K562 (cell line): ENCODE data around the gene ADCY5. TPM values are rescaled to one million over a fixed set of nuclear protein-coding genes. Genes with fewer than 3 reads are reported as not detected.

Experiments
- ATAC-seq: fragments of 200-7000 bp; cut with Tn5 transposase; 3 replicates; pipeline ENCODE4 v1.9.1; 2020; ENCODE audit warnings: moderate library complexity
- BruUV-seq: library from RNA; stranded (reverse); fragments of 400-500 nt; replicated peaks from 2 replicates; lab custom pipeline; 2021; lab: Mats Ljungman, UMichigan
- CTCF ChIA-PET: fragments of 300-600 bp; formaldehyde crosslinking; extraction: SDS; loops from one replicate; lab custom pipeline; 2021; ENCODE audit warnings: low intra/inter-chr PET ratio; lab: Yijun Ruan, JAX
- POLR2A ChIA-PET: fragments of 300-600, 350-650 bp; sonication (Branson Sonifier 250); formaldehyde crosslinking; extraction: SDS; loops from one replicate; lab custom pipeline; 2021; ENCODE audit warnings: antibody characterized with exemption, inconsistent platforms; lab: Yijun Ruan, JAX
- DNase-seq, 4 experiments: peaks; one replicate each; pipeline versions ENCODE4 v3.0.0 to v3.0.0-alpha.2; 2011 to 2018; ENCODE audit warnings: low spot score in 3 of 4, mixed read lengths in 3 of 4; ENCODE audit errors: extremely low read depth in 1 of 4
- FAIRE-seq: peaks from 2 replicates; lab custom pipeline; 2011; peaks lifted over from hg19 to GRCh38; lab: Jason Lieb, UNC
- H2AFZ ChIP-seq: 2 replicates; pipeline ENCODE4 v1.6.0; 2011; ENCODE audit warnings: low read depth, low read length, control low read depth, inconsistent platforms
- H3K27ac ChIP-seq: fragments of 200-600 bp; 3 replicates; pipeline ENCODE4 v1.8.0; 2011; ENCODE audit warnings: low read depth, mild to moderate bottlenecking, control low read depth, inconsistent platforms, low read length, moderate library complexity, mixed read lengths; ENCODE audit errors: extremely low read depth
- H3K27me3 ChIP-seq, 2 experiments: fragments of 300-600 bp in 1 of 2; 2 replicates in 1 of 2; 3 replicates in 1 of 2; pipeline versions ENCODE4 v1.6.0 to v1.8.0; 2011; ENCODE audit warnings: inconsistent platforms in 2 of 2, low read length in 2 of 2, mild to moderate bottlenecking in 1 of 2, mixed read lengths in 1 of 2, moderate library complexity in 1 of 2; ENCODE audit not compliant: control insufficient read depth in 2 of 2, insufficient read depth in 2 of 2
- H3K36me3 ChIP-seq: fragments of 300-600 bp; 3 replicates; pipeline ENCODE4 v1.8.0; 2011; ENCODE audit warnings: mild to moderate bottlenecking, low read length, inconsistent platforms; ENCODE audit not compliant: control insufficient read depth, insufficient read depth
- H3K4me1 ChIP-seq, 2 experiments: fragments of 200-600 bp in 1 of 2; replicated peaks in 1 of 2; 2 replicates in 1 of 2; 3 replicates in 1 of 2; pipeline versions ENCODE4 v1.5.1 to v1.8.0; 2011; ENCODE audit warnings: inconsistent platforms in 2 of 2, low read length in 2 of 2, mild to moderate bottlenecking in 1 of 2, mixed read lengths in 1 of 2, moderate library complexity in 1 of 2; ENCODE audit not compliant: control insufficient read depth in 2 of 2, insufficient read depth in 2 of 2
- H3K4me2 ChIP-seq: 2 replicates; pipeline ENCODE4 v1.6.1; 2011; ENCODE audit warnings: low read length, control low read depth, inconsistent platforms, mixed read lengths; ENCODE audit not compliant: insufficient read depth
- H3K4me3 ChIP-seq: fragments of 200-600 bp; sonication (generic), shearing (Covaris generic); 2 replicates; pipeline ENCODE4 v1.5.1; 2016; ENCODE audit warnings: control low read depth, inconsistent platforms
- H3K79me2 ChIP-seq: fragments of 200-600 bp; 3 replicates; pipeline ENCODE4 v1.8.0; 2011; ENCODE audit warnings: low read length, inconsistent platforms; ENCODE audit not compliant: control insufficient read depth, insufficient read depth
- H3K9ac ChIP-seq, 2 experiments: 2 replicates each; pipeline versions ENCODE4 v1.6.0 to v1.6.1; 2011; ENCODE audit warnings: low read depth in 2 of 2, low read length in 2 of 2, control low read depth in 1 of 2, inconsistent platforms in 1 of 2, mild to moderate bottlenecking in 1 of 2, mixed read lengths in 1 of 2; ENCODE audit not compliant: insufficient read depth in 1 of 2
- H3K9me1 ChIP-seq: one replicate; pipeline ENCODE4 v1.6.0; 2011; ENCODE audit warnings: inconsistent platforms, mild to moderate bottlenecking, low read length, moderate library complexity; ENCODE audit not compliant: control insufficient read depth, insufficient read depth
- H3K9me3 ChIP-seq: replicated peaks from 2 replicates; pipeline ENCODE4 v1.5.1; 2011; ENCODE audit warnings: low read depth, low read length, inconsistent platforms; ENCODE audit not compliant: control insufficient read depth, insufficient read depth
- H4K20me1 ChIP-seq: replicated peaks from 2 replicates; pipeline ENCODE4 v1.6.1; 2011; ENCODE audit warnings: low read length, inconsistent platforms, mixed read lengths; ENCODE audit not compliant: control insufficient read depth, insufficient read depth
- MYNN ChIP-seq, 2 experiments: sonication (generic); formaldehyde crosslinking in 1 of 2; IDR thresholded peaks; 2 replicates each; pipeline versions ENCODE4 v1.5.0 to v1.6.1; 2016 to 2020; ENCODE audit warnings: antibody characterized with exemption in 1 of 2, missing genetic modification reagents in 1 of 2
- NFXL1 ChIP-seq: fragments of 450-650 bp; formaldehyde crosslinking; IDR thresholded peaks from 2 replicates; pipeline ENCODE4 v1.4.0; 2021; ENCODE audit warnings: mild to moderate bottlenecking
- PHF20 ChIP-seq: fragments of 450-650 bp; IDR thresholded peaks from 2 replicates; pipeline ENCODE4 v1.6.1; 2018; ENCODE audit not compliant: partially characterized antibody
- SAP30 ChIP-seq: fragments of 200-600 bp; sonication (generic); IDR thresholded peaks from 2 replicates; pipeline ENCODE4 v1.6.1; 2012; ENCODE audit warnings: borderline replicate concordance, low read depth, mild to moderate bottlenecking, moderate library complexity, low read length, control low read depth, inconsistent platforms; ENCODE audit not compliant: insufficient read depth, poor library complexity, severe bottlenecking
- U2AF2 ChIP-seq: fragments of 200-400 bp; formaldehyde crosslinking; optimal IDR thresholded peaks from 2 replicates; pipeline ENCODE3; 2017; ENCODE audit warnings: low read depth, mild to moderate bottlenecking, low read length
- WGBS: fragments of 100-300 bp; shearing (Covaris generic); methylation state at CpG from one replicate; pipeline ENCODE4 v1.1.6; 2016; ENCODE audit warnings: low coverage, mixed read lengths; ENCODE audit not compliant: insufficient coverage; ENCODE audit errors: missing lambda C conversion rate; 5-methylcytosine and 5-hydroxymethylcytosine counted together
- in situ Hi-C: fragments of 300-500 bp; cut with MboI; formaldehyde crosslinking; loops from 4 replicates; pipeline ENCODE4 v1.15.0; 2018; ENCODE audit warnings: inconsistent platforms, mixed read lengths
- intact Hi-C: fragments of 100-400 bp; cut with micrococcal nuclease; formaldehyde crosslinking; loops from 2 replicates; pipeline ENCODE4 v1.14.2; 2022
- polyA plus RNA-seq, 8 experiments: library from polyadenylated mRNA; depleted of rRNA in 4 of 8; stranded (reverse) in 5 of 8; unstranded in 3 of 8; fragments of >200 nt; fragmentation: Nextera tagmentation in 2 of 8; fragmentation: Illumina TruSeq in 1 of 8; extraction: Ambion mirVana in 2 of 8; extraction: Trizol in 1 of 8; gene quantifications; 2 replicates each; pipeline versions ENCODE4 v1.2.1 to v1.2.3, GENCODE V29; 2011 to 2014; ENCODE audit warnings: inconsistent platforms in 1 of 8, missing spikeins in 1 of 8
- total RNA-seq, 7 experiments: library from RNA; depleted of rRNA in 6 of 7; stranded (reverse); fragments of >200 nt in 6 of 7; fragmentation: Illumina TruSeq in 2 of 7; extraction: Trizol in 2 of 7; gene quantifications; 2 replicates each; pipeline versions ENCODE4 v1.2.1 to v1.2.3, GENCODE V29; 2011 to 2021; ENCODE audit warnings: low replicate concordance in 1 of 7
- TF ChIP-seq, protein P1 (sequence below): fragments of 450-650 bp; formaldehyde crosslinking; IDR thresholded peaks from 2 replicates; pipeline ENCODE4 v1.4.0; 2022; ENCODE audit warnings: missing genetic modification characterization
- TF ChIP-seq, protein P2 (sequence below): sonication (generic); formaldehyde crosslinking; IDR thresholded peaks from 2 replicates; pipeline ENCODE4 v1.4.0; 2020; ENCODE audit warnings: mild to moderate bottlenecking, missing genetic modification reagents
- TF ChIP-seq, protein P3 (sequence below): IDR thresholded peaks from 2 replicates; pipeline ENCODE4 v1.6.1; 2016; ENCODE audit warnings: missing genetic modification characterization, missing compliant biosample characterization

Gene ADCY5
- total and polyA plus RNA-seq, 9 of the 15 experiments (the other 6 are each of a cell fraction or from before 2014, with no cell fraction given): under 0.01 TPM; not detected in 8

DNA sequence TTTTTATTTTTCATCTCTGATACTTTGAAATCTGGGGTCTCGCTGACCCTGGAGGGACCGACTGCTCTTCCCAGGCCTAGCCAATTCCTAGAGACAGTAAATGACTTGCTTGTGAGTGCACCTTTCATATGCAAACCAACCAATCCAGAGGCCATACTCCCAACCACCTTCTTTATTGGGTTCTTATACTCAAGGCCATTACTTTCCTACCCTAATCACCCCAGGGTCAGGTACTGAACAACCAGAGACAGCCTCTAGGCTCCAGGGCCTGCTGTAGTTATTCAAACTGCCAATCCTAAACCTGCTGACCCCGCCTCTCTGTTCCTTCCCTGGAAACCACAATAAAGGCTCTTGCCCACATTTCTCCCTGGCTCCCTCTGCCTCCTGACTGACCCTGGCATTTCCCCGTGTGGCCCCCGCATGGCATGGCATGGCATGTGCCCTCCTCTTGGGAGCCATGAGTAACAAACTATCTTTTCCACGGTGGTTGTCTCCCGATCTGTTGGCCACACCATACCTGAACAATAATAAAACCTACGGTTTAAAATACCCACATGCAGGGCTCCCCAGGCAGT is 42.9 kb downstream of the ADCY5 start (continued):
- TF ChIP-seq, protein P1, sequence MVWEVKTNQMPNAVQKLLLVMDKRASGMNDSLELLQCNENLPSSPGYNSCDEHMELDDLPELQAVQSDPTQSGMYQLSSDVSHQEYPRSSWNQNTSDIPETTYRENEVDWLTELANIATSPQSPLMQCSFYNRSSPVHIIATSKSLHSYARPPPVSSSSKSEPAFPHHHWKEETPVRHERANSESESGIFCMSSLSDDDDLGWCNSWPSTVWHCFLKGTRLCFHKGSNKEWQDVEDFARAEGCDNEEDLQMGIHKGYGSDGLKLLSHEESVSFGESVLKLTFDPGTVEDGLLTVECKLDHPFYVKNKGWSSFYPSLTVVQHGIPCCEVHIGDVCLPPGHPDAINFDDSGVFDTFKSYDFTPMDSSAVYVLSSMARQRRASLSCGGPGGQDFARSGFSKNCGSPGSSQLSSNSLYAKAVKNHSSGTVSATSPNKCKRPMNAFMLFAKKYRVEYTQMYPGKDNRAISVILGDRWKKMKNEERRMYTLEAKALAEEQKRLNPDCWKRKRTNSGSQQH: no peak
- TF ChIP-seq MYNN (IDR thresholded peaks at IDR 0.05) (no peak), MYNN (CRISPR knock-in tag; IDR thresholded peaks at IDR 0.05) (no peak)

DNA sequence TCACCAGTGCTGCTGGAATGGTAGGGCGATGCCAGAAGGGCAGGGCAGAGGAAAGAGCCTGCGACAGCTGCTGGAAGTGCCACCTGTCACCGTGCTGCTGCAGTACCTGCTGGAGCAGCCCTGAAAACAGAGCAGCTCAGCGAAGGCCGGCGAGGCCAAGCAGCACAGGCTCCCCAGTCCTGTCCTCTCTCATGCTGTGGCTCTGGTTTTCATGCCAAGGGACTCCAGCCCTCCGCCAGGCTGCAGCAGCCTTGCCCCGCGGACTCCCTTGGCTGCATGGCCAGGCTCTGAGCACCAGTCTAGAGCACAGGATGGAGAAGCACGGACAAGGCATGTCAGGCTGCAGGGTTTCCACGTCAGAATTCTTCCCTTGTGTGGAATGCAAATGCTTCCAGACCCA is 43.9 kb downstream of the ADCY5 start:
- Histone ChIP-seq H3K9ac (no peak overlapping the region), H3K9me3 (no peaks in the 10 kb centered on the region), H3K4me1 (no peaks in the 10 kb centered on the region), H2AFZ (no peak overlapping the region), H3K9me1 (no peaks in the 10 kb centered on the region), H3K36me3 (no peaks in the 10 kb centered on the region), H4K20me1 (no peaks in the 10 kb centered on the region), H3K27ac (no peak overlapping the region), H3K4me2 (no peak overlapping the region), H3K79me2 (no peaks in the 10 kb centered on the region), H3K4me3 (no peak overlapping the region), H3K27me3 (peaks cover 5 to 50% of the 10 kb centered on the region in 2 experiments; a peak in 4 of 5 replicates)
- no peak for FAIRE-seq
- TF ChIP-seq, protein P2, sequence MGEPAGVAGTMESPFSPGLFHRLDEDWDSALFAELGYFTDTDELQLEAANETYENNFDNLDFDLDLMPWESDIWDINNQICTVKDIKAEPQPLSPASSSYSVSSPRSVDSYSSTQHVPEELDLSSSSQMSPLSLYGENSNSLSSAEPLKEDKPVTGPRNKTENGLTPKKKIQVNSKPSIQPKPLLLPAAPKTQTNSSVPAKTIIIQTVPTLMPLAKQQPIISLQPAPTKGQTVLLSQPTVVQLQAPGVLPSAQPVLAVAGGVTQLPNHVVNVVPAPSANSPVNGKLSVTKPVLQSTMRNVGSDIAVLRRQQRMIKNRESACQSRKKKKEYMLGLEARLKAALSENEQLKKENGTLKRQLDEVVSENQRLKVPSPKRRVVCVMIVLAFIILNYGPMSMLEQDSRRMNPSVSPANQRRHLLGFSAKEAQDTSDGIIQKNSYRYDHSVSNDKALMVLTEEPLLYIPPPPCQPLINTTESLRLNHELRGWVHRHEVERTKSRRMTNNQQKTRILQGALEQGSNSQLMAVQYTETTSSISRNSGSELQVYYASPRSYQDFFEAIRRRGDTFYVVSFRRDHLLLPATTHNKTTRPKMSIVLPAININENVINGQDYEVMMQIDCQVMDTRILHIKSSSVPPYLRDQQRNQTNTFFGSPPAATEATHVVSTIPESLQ (CRISPR knock-in tag): no peak
- TF ChIP-seq NFXL1 (CRISPR knock-in tag) (no peak), SAP30 (no peak), U2AF2 (no peak), PHF20 (no peak)
- TF ChIP-seq, protein P3, sequence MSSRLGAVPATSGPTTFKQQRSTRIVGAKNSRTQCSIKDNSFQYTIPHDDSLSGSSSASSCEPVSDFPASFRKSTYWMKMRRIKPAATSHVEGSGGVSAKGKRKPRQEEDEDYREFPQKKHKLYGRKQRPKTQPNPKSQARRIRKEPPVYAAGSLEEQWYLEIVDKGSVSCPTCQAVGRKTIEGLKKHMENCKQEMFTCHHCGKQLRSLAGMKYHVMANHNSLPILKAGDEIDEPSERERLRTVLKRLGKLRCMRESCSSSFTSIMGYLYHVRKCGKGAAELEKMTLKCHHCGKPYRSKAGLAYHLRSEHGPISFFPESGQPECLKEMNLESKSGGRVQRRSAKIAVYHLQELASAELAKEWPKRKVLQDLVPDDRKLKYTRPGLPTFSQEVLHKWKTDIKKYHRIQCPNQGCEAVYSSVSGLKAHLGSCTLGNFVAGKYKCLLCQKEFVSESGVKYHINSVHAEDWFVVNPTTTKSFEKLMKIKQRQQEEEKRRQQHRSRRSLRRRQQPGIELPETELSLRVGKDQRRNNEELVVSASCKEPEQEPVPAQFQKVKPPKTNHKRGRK (tag): no peak
- in situ Hi-C loops: no loop called here
- BruUV-seq: no TSS peak
- 1% methylated on average over 11 of the region's 11 CpGs for WGBS
- POLR2A ChIA-PET: no interaction called here
- no peak for ATAC-seq
- CTCF ChIA-PET: no interaction called here
- intact Hi-C loops: no loop called here
- DNase-seq: no peak
